Common myeloid progenitor, CD34-positive (primary cell): ENCODE measurements around the gene PALLD.

Source experiments
- CTCF ChIA-PET: fragments of 350-600 bp; sonication (Branson Sonifier 250); formaldehyde crosslinking; loops from one replicate; lab custom pipeline; 2021; ENCODE audit warnings: antibody characterized with exemption; lab: Charles Lee
- POLR2A ChIA-PET: fragments of 350-600 bp; sonication (Branson Sonifier 250); formaldehyde crosslinking; loops from one replicate; lab custom pipeline; 2021; ENCODE audit warnings: antibody characterized with exemption; lab: Charles Lee
- DNase-seq, 3 donors: peaks; one replicate each; pipeline versions ENCODE4 v3.0.0 to v3.0.0-alpha.2; 2013
- H3K27ac ChIP-seq, 2 experiments: 1 replicate in 1 of 2; 2 replicates in 1 of 2; pipeline ENCODE4 v1.7.0; 2013; ENCODE audit warnings: inconsistent platforms in 2 of 2, low read length in 2 of 2, mild to moderate bottlenecking in 2 of 2, low read depth in 1 of 2, moderate library complexity in 1 of 2; ENCODE audit not compliant: severe bottlenecking in 2 of 2, insufficient read depth in 1 of 2, poor library complexity in 1 of 2
- H3K27me3 ChIP-seq, 5 experiments: replicated peaks in 2 of 5; 1 replicate in 3 of 5; 2 replicates in 2 of 5; pipeline versions ENCODE4 v1.6.1 to v1.7.0; 2013; ENCODE audit warnings: low read length in 4 of 5, mild to moderate bottlenecking in 2 of 5, moderate library complexity in 2 of 5, inconsistent platforms in 1 of 5; ENCODE audit not compliant: insufficient read depth in 5 of 5, control insufficient read depth in 4 of 5
- H3K36me3 ChIP-seq, 4 experiments: 1 replicate in 2 of 4; 2 replicates in 2 of 4; pipeline versions ENCODE4 v1.6.1 to v1.7.0; 2013; ENCODE audit warnings: low read length in 3 of 4, control low read depth in 1 of 4, mild to moderate bottlenecking in 1 of 4; ENCODE audit not compliant: control insufficient read depth in 4 of 4, insufficient read depth in 4 of 4
- H3K4me1 ChIP-seq, 4 experiments: 1 replicate in 3 of 4; 2 replicates in 1 of 4; pipeline versions ENCODE4 v1.6.1 to v1.7.1; 2013; ENCODE audit warnings: low read length in 3 of 4, mild to moderate bottlenecking in 3 of 4, control low read depth in 1 of 4, inconsistent platforms in 1 of 4, moderate library complexity in 1 of 4; ENCODE audit not compliant: control insufficient read depth in 4 of 4, insufficient read depth in 4 of 4; ENCODE audit errors: control extremely low read depth in 1 of 4
- H3K4me3 ChIP-seq, 7 experiments: 1 replicate in 4 of 7; 2 replicates in 3 of 7; pipeline versions ENCODE4 v1.5.1 to v1.7.0; 2013; ENCODE audit warnings: mild to moderate bottlenecking in 7 of 7, low read length in 6 of 7, moderate library complexity in 6 of 7, inconsistent platforms in 2 of 7, low read depth in 2 of 7, control low read depth in 1 of 7; ENCODE audit not compliant: insufficient read depth in 4 of 7, control insufficient read depth in 1 of 7; ENCODE audit errors: extremely low read depth in 1 of 7
- H3K9me3 ChIP-seq, 5 experiments: 1 replicate in 4 of 5; 2 replicates in 1 of 5; pipeline versions ENCODE4 v1.6.1 to v1.7.1; 2013; ENCODE audit warnings: low read length in 4 of 5, mild to moderate bottlenecking in 2 of 5, inconsistent platforms in 1 of 5, low read depth in 1 of 5, moderate library complexity in 1 of 5; ENCODE audit not compliant: control insufficient read depth in 4 of 5, insufficient read depth in 2 of 5; ENCODE audit errors: control extremely low read depth in 1 of 5
- WGBS: methylation state at CpG from one replicate; pipeline ENCODE4 v1.1.5; 2013; ENCODE audit not compliant: insufficient coverage; 5-methylcytosine and 5-hydroxymethylcytosine counted together

PALLD gene

DNA sequence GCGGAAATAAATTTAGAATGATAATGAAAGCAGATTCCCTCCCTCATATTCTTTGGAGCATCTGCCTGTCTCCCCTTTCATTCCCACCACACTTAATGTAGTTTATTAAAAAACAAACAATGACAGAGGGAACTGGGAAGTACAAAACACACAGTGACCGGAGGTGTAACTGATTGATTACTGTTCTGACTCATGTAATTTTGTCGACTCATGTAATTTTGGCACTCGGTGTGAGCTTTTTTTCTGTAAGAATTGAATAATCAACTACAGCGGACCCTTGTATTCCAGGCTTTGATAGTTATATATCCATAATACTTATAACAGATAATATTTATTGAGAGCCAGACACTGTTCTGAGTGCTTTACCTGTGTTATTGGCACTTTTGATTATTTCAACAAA lies 110.4 kb downstream of the PALLD start:
- Histone ChIP-seq H3K27me3 (no peaks in the 10 kb centered on the region), H3K9me3 (no peaks in the 10 kb centered on the region), H3K36me3 (no peaks in the 10 kb centered on the region), H3K27ac (no peak overlapping the region), H3K4me3 (no peak overlapping the region), H3K4me1 (peaks cover 0 to 16% (median 4%) of the 10 kb centered on the region in 4 experiments)
- ChIA-PET POLR2A (no interaction called here), CTCF (no interaction called here)
- DNase-seq = no peak
- WGBS = 80% methylated on average over 1 of the region's 5 CpGs

DNA sequence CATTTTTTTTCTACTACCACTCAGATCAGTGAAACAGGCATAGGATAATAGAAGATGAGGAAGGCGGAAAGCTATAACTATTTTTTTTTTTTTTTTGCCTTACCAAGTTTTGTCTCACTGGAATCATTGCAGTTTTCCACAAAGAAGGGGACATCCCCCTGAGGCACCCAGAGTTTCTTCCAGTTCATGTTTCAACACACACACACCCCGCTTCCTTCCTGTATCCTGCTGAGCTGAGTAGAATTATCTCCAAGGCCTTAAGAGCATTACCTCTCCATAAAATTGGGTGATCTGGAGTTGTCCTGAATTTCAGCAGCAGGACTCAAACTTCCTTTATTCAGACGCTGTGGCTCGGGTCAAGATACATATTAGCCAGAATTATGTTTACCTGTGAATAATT lies 111.9 kb downstream of the PALLD start:
- CTCF ChIA-PET = interaction anchor here (0.8 kb wide), 1 partner anchor 22 kb away, joined by 3 read pairs; no protein-coding TSS in a partner anchor
- no peak for DNase-seq
- Histone ChIP-seq H3K4me1 (peaks cover 0 to 16% (median 4%) of the 10 kb centered on the region in 4 experiments), H3K36me3 (no peaks in the 10 kb centered on the region), H3K27ac (no peak overlapping the region), H3K4me3 (no peak overlapping the region), H3K27me3 (no peaks in the 10 kb centered on the region), H3K9me3 (no peaks in the 10 kb centered on the region)
- POLR2A ChIA-PET = no interaction called here
- 70% methylated on average over 3 of the region's 4 CpGs for WGBS

DNA sequence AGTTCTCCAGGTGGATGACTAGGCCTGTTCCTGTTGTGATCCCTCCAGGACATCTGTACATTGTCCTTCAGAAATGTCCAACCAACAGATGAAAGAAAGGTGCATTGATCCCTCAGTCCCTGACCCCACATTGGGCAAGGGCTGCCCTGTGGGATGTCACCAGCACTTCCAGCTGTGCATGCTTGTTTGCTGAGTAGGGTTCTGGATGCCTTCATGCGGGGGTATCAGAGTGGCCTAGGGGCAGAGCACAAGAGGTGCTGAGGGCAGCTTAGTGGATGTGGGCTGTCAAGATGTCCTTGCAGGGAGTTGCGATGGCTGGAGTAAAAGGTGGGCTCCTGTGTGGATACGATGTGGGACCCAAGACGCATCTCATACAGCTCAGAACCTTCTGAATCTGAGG lies 112.5 kb downstream of the PALLD start:
- H3K4me3 ChIP-seq = no peak overlapping the region
- no peak overlapping the region for H3K27ac ChIP-seq
- DNase-seq = no peak
- H3K4me1 ChIP-seq = peaks cover 0 to 16% (median 4%) of the 10 kb centered on the region in 4 experiments
- 100% methylated on average over 3 of the region's 4 CpGs for WGBS
- CTCF ChIA-PET = no interaction called here
- no peaks in the 10 kb centered on the region for H3K36me3 ChIP-seq
- no peaks in the 10 kb centered on the region for H3K27me3 ChIP-seq
- H3K9me3 ChIP-seq = no peaks in the 10 kb centered on the region
- POLR2A ChIA-PET = no interaction called here

DNA sequence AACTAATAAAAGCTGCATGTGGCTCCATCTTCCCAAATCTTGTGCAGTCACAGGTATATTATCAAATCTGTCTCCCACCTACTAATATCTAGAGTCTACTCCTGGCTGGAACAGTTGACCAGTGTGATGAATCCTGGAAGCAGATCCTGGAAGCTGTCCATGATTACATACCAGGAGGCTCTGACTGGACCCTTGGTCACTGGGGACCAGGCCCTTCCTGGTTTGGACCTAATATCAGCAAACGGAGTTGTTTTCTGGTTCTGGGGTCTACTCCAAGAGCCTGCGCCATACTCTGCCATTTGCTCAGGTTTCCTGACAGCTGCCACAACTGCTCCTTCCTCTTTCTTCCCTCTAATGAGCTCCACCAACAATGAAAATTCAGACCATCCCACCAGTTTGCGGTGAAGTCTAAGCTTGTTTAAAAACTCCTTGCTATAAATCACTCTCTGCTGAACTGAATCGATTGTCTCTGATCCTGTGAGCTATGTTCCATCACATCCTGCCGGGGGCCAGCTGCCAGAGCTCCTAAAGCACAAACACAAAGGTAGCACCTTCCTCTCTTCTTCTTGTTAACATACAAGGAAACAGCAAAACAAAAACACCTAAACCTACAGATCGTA lies 114.2 kb downstream of the PALLD start:
- Histone ChIP-seq H3K36me3 (no peaks in the 10 kb centered on the region), H3K4me1 (peaks cover 0 to 16% (median 4%) of the 10 kb centered on the region in 4 experiments), H3K27me3 (peaks cover 0 to 3% (median 0%) of the 10 kb centered on the region in 5 experiments), H3K27ac (no peak overlapping the region), H3K4me3 (no peak overlapping the region), H3K9me3 (no peaks in the 10 kb centered on the region)
- WGBS = 52% methylated on average over 4 of the region's 6 CpGs
- POLR2A ChIA-PET = no interaction called here
- CTCF ChIA-PET = interaction anchor here (0.7 to 1.3 kb wide), 2 partner anchors 22 to 27 kb away, joined by 3 to 4 read pairs; no protein-coding TSS in a partner anchor
- peak in 2 of 3 donors; percentile 26 to 27 for DNase-seq

DNA sequence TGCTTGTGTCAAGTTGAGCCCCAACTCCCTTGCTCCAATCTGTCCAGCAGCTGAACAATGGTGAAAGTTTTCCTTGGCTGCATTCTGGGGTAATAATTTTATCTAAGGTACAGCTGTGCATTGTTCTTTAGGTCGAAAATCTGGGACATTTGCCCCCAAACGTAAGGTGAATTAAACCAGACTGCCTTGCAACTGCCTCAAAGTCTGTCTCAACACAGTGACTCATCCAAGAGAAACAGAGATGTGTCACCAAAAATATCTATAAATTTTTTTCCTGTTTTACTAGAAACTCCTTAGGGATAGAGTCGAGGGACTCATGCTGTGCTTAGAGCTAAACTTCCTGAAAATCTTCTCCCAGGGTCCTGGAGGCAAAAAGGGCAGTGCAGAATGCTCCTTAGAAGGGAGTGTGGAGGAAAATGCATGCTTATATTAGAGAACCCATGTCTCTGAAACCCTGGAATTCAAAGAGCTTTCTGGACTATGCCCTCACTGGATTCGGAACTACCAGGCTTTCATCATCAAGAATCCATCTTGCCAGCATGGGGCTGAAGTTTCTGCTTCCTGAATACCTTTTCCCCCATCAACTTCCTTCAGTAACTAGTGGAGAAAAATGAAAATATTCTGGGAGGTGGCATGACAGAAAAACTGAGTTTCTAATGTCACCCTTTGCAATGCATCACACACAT lies 115.7 kb downstream of the PALLD start:
- peaks cover 0 to 16% (median 4%) of the 10 kb centered on the region in 4 experiments for H3K4me1 ChIP-seq
- CTCF ChIA-PET = no interaction called here
- H3K36me3 ChIP-seq = no peaks in the 10 kb centered on the region
- no peak for DNase-seq
- H3K27me3 ChIP-seq = peaks cover 0 to 3% (median 0%) of the 10 kb centered on the region in 5 experiments
- POLR2A ChIA-PET = no interaction called here
- no peak overlapping the region for H3K27ac ChIP-seq
- no peak overlapping the region for H3K4me3 ChIP-seq
- no peaks in the 10 kb centered on the region for H3K9me3 ChIP-seq
- WGBS = 100% methylated on average over 2 of the region's 4 CpGs

DNA sequence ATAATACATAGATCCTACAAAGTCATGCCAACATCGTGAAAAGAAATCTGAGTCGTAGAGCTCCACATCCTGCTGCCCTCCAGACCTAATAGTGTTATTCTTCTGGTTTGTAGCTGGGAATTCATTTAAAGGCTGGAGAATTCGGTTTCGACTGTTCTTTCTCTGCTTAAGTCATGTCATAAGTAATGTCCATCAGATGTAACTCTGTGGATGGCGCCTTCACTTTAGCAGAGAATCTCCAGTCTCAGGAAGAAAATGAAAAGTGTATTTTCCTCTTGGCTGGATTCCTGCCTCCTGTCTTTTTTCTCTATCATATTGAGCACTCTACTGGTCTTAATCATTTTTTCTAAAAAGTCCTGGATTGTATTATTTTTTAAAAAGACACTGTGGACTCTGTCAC lies 117.0 kb downstream of the PALLD start:
- Histone ChIP-seq H3K4me3 (no peak overlapping the region), H3K36me3 (no peaks in the 10 kb centered on the region), H3K27ac (no peak overlapping the region), H3K27me3 (peaks cover 0 to 3% (median 0%) of the 10 kb centered on the region in 5 experiments), H3K4me1 (peaks cover 0 to 13% (median 4%) of the 10 kb centered on the region in 4 experiments), H3K9me3 (no peaks in the 10 kb centered on the region)
- no peak for DNase-seq
- WGBS = 100% methylated on average over 3 of the region's 5 CpGs
- ChIA-PET POLR2A (no interaction called here), CTCF (no interaction called here)
